NCI-H446 (cell line): ENCODE results near the gene EIF1B.

Experiments used
- DNase-seq, 2 experiments: peaks; one replicate each; lab custom pipeline; 2025; lab: John Stamatoyannopoulos, UW

EIF1B gene

DNA sequence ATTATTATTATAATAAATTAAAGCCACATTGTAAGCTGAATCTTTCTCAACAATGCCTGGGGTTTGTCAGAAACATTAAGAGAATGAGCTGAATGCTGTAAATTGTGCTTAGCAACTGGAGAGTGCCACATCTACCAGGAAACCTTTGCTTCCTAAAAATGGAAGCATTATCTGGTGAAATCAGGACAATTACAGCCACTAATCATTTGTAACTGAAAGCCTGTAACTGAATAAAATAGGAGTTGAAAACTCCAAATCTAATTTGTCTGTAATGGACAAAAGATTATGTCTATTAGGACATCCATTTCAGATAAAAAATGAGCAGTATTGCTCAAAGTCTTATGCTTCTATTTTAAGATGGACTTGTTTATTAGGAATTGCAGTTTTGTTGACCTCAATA is 32.2 kb downstream of the EIF1B start:
- no peak for DNase-seq

DNA sequence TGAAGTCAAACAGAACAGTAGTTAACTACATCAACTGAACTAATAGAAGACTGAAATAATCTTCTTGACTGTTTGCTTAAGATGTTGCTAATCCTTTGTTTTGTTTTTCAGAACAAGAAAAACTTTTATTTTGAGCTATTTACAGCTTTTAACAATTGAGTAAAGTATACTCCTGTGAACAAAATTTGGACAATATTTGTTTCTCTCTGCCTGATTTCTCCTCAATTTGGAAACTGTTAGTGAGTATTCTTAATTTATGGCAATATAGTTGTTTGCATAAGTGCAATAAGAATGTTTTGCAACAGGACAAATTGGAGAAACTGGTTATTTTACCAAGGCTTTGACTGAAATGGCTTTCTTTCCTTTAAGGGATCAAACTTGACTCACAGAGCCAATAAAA is 41.0 kb downstream of the EIF1B start:
- no peak for DNase-seq

DNA sequence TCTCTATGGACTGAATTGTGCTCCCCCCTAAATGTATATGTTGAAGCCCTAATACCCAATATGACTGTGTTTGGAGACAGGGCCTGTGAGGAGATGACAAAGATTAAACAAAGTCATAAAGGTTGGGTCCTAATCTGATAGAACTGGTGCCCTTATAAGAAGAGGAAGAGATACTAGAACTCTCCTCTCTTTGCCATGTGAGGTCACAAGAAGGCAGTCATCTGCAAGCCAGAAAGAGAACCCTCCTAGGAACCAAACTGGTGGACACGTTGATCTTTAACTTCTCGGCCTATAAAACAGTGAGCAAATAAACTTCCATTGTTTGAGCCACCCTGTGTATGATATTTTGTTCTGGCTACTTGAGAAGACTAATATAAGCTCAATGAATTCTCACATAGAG is 45.9 kb downstream of the EIF1B start:
- no peak for DNase-seq

DNA sequence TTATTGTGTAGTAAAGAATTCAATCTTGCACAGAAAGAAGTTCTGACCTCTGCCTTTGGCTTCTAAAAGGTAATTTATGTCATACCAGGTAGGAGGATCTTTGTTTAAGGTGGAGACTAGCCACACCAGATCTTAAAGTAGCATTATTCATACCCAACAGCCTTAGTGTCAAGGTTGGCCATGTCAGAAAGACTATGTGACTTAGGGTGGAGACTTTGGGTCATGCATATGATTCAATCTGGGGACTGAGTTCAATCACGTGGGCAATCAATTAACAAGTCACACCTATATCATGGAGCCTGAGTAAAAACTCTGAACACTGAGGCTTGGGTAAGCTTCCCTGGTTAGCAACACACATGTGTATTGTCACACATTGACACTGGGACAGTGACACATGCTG is 48.9 kb downstream of the EIF1B start:
- DNase-seq = no peak
